ENCODE data around the gene ARFGEF3. TPM values are rescaled to one million over a fixed set of nuclear protein-coding genes. Genes with fewer than 3 reads are reported as not detected.

The ARFGEF3 gene
- total and polyA plus RNA-seq, 10 of the 15 experiments (the other 5 are each of a cell fraction or from before 2014, with no cell fraction given) = under 0.01 to 0.08 (median 0.02) TPM; not detected in 1

DNA sequence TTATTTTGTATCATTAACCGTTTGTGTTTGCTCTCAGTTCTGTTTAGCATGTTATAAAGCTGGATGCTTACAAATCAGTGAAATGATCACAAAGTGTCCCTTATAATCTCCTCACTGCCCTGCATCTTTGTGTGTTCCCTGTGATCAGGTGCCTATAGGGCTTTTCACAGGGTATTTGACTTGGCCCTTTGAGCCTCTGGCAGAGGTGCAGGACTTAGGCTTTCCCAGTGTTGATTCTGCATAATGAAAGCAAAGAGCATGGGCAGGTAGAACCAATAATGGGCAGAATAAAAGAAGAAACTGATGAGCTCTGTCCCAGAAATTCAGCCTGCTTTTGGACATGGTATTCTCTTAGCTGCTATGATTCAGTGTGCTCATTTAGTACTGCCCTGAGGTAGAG lies 73.5 kb downstream of the ARFGEF3 start:
- Histone ChIP-seq H3K36me3 (ENCODE audit: control insufficient read depth in 2 of 2, insufficient read depth in 2 of 2, low read length in 1 of 2) (no peaks in the 10 kb centered on the region), H3K9me3 (replicated peaks; ENCODE audit: control insufficient read depth, insufficient read depth, low read length) (no peaks in the 10 kb centered on the region), H3K27ac (ENCODE audit: control insufficient read depth, insufficient read depth) (no peak overlapping the region), H3K4me1 (ENCODE audit: control insufficient read depth, insufficient read depth, low read length) (0 out of 2 replicates have a peak, but pooled peaks cover 2% of the 10 kb centered on the region), H4K20me1 (ENCODE audit: control insufficient read depth, insufficient read depth) (no peaks in the 10 kb centered on the region), H3K9ac (ENCODE audit: control insufficient read depth, insufficient read depth, low read length) (no peak overlapping the region), H2AFZ (ENCODE audit: control insufficient read depth, low read depth, low read length) (no peak overlapping the region), H3K27me3 (replicated peaks in 1 of 2; ENCODE audit: control insufficient read depth in 2 of 2, insufficient read depth in 2 of 2, low read length in 1 of 2) (peaks cover 1 to 3% of the 10 kb centered on the region in 2 experiments; a peak in 2 of 4 replicates), H3K4me2 (ENCODE audit: control insufficient read depth, insufficient read depth) (no peak overlapping the region), H3K79me2 (ENCODE audit: control insufficient read depth, insufficient read depth, low read length) (no peaks in the 10 kb centered on the region), H3K4me3 (no peak overlapping the region)
- in situ Hi-C loops (cut with MboI) = no loop called here
- FAIRE-seq = no peak
- ChIA-PET RAD21 (ENCODE audit: unreplicated experiment) (no interaction called here), SMC1A (ENCODE audit: uncharacterized antibody, unreplicated experiment) (interaction anchor here (1.0 kb wide), 1 partner anchor 19 kb away, joined by 3 read pairs; no protein-coding TSS in a partner anchor), POLR2A (interaction anchor here (0.8 kb wide), 1 partner anchor 1290 kb away, joined by 5 read pairs; no protein-coding TSS in a partner anchor), CTCF (interaction anchor here (0.6 to 1.2 kb wide), 4 partner anchors 11 to 273 kb away, joined by 3 read pairs; no protein-coding TSS in a partner anchor)
- no TSS peak for BruUV-seq (replicated peaks)
- 0% methylated on average over 1 of the region's 1 CpG for WGBS (ENCODE audit: insufficient coverage, insufficient replicate concordance, low lambda C conversion rate, missing lambda C conversion rate)
- no peak for TF ChIP-seq KDM1A (IDR thresholded peaks at IDR 0.05; ENCODE audit: borderline replicate concordance)
- ATAC-seq = no peak
- DNase-seq (ENCODE audit: low read depth, low spot score) = no peak
- intact Hi-C loops (cut with micrococcal nuclease; ENCODE audit: unreplicated experiment) = no loop called here

DNA sequence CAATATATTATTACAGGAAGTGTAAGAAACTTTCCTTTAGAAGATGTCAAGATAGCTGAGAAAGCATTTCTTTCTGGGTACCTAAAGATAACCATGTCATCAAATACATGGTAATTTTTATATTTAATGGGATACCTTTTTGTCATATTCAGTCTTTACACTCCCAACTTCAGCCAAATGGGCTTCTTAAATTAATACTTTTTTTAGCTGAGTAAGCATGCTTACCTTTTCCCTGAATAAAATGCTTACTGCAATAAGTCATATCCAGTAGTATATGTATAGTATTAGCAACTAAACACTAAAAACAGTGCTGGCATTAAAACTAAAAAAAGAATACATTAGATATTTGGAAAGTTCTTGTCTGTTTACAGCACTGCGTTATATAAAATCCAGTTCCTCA lies 74.0 kb downstream of the ARFGEF3 start:
- H2AFZ ChIP-seq (ENCODE audit: control insufficient read depth, low read depth, low read length) = no peak overlapping the region
- H3K4me2 ChIP-seq (ENCODE audit: control insufficient read depth, insufficient read depth) = no peak overlapping the region
- RAD21 ChIA-PET (ENCODE audit: unreplicated experiment) = no interaction called here
- in situ Hi-C loops (cut with MboI) = no loop called here
- no peaks in the 10 kb centered on the region for H3K79me2 ChIP-seq (ENCODE audit: control insufficient read depth, insufficient read depth, low read length)
- no peak overlapping the region for H3K4me3 ChIP-seq
- BruUV-seq (replicated peaks) = no TSS peak
- DNase-seq (ENCODE audit: low read depth, low spot score) = no peak
- H3K36me3 ChIP-seq (ENCODE audit: control insufficient read depth in 2 of 2, insufficient read depth in 2 of 2, low read length in 1 of 2) = no peaks in the 10 kb centered on the region
- no peaks in the 10 kb centered on the region for H4K20me1 ChIP-seq (ENCODE audit: control insufficient read depth, insufficient read depth)
- H3K4me1 ChIP-seq (ENCODE audit: control insufficient read depth, insufficient read depth, low read length) = 0 out of 2 replicates have a peak, but pooled peaks cover 2% of the 10 kb centered on the region
- intact Hi-C loops (cut with micrococcal nuclease; ENCODE audit: unreplicated experiment) = no loop called here
- TF ChIP-seq RAD21 (IDR thresholded peaks at IDR 0.05; ENCODE audit: insufficient read depth, low read depth, low read length) (no peak), NR2C2 (IDR thresholded peaks at IDR 0.05; ENCODE audit: borderline replicate concordance, control insufficient read depth, insufficient read length, low read depth) (no peak), EGR1 (IDR thresholded peaks at IDR 0.05; ENCODE audit: borderline replicate concordance in 1 of 2, low read depth in 2 of 2, low read length in 2 of 2) (no peak), POLR2AphosphoS2 (IDR thresholded peaks at IDR 0.05; ENCODE audit: low read depth, low read length) (no peak), TAF1 (IDR thresholded peaks at IDR 0.05; ENCODE audit: borderline replicate concordance, low read depth, low read length) (no peak), BACH1 (IDR thresholded peaks at IDR 0.05; ENCODE audit: borderline replicate concordance) (no peak), ZNF274 (IDR thresholded peaks at IDR 0.05; ENCODE audit: insufficient read depth, insufficient read length) (no peak)
- TF ChIP-seq, protein P1, sequence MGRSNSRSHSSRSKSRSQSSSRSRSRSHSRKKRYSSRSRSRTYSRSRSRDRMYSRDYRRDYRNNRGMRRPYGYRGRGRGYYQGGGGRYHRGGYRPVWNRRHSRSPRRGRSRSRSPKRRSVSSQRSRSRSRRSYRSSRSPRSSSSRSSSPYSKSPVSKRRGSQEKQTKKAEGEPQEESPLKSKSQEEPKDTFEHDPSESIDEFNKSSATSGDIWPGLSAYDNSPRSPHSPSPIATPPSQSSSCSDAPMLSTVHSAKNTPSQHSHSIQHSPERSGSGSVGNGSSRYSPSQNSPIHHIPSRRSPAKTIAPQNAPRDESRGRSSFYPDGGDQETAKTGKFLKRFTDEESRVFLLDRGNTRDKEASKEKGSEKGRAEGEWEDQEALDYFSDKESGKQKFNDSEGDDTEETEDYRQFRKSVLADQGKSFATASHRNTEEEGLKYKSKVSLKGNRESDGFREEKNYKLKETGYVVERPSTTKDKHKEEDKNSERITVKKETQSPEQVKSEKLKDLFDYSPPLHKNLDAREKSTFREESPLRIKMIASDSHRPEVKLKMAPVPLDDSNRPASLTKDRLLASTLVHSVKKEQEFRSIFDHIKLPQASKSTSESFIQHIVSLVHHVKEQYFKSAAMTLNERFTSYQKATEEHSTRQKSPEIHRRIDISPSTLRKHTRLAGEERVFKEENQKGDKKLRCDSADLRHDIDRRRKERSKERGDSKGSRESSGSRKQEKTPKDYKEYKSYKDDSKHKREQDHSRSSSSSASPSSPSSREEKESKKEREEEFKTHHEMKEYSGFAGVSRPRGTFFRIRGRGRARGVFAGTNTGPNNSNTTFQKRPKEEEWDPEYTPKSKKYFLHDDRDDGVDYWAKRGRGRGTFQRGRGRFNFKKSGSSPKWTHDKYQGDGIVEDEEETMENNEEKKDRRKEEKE (IDR thresholded peaks at IDR 0.05) = no peak
- CTCF ChIA-PET = interaction anchor here (0.6 to 1.2 kb wide), 4 partner anchors 10 to 1801 kb away, joined by 3 read pairs; no protein-coding TSS in a partner anchor
- no peak overlapping the region for H3K27ac ChIP-seq (ENCODE audit: control insufficient read depth, insufficient read depth)
- H3K9ac ChIP-seq (ENCODE audit: control insufficient read depth, insufficient read depth, low read length) = no peak overlapping the region
- no peaks in the 10 kb centered on the region for H3K9me3 ChIP-seq (replicated peaks; ENCODE audit: control insufficient read depth, insufficient read depth, low read length)
- SMC1A ChIA-PET (ENCODE audit: uncharacterized antibody, unreplicated experiment) = interaction anchor here (1.0 kb wide), 1 partner anchor 19 kb away, joined by 3 read pairs; no protein-coding TSS in a partner anchor
- POLR2A ChIA-PET = no interaction called here
- no peak for FAIRE-seq
- WGBS (ENCODE audit: insufficient coverage, insufficient replicate concordance, low lambda C conversion rate, missing lambda C conversion rate) = 5% methylated on average over 1 of the region's 1 CpG
- H3K27me3 ChIP-seq (replicated peaks in 1 of 2; ENCODE audit: control insufficient read depth in 2 of 2, insufficient read depth in 2 of 2, low read length in 1 of 2) = peaks cover 1 to 3% of the 10 kb centered on the region in 2 experiments; a peak in 2 of 4 replicates
- ATAC-seq = no peak

All from GM12878 (cell line).